ENCODE results near the gene DUSP1.

DNA sequence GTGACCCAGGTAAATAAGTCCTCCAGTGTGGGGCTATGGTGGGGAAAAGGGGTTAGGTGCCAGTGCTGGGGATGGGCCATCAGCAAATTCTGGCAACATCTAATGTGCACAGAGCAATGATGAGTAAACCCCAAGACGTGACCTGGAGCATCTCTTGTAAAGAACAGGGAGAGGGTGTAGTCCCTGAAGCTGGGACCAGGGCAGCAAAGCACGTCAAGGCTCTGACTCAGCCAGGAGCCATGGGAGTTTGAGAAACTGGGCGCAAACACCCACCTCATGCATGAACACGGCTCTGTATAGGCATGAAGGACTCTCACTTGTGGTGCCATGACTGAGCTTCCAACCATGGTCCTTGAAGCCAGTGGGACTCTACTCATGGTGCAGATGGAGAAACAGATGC, 51.8 kb downstream of the DUSP1 start:
- TF ChIP-seq NR2F1 (conservative IDR thresholded peaks at IDR 0.05) (no peak), RFX5 (IDR thresholded peaks at IDR 0.05; ENCODE audit: low read depth, low read length) (no peak), ZZZ3 (IDR thresholded peaks at IDR 0.05; ENCODE audit: control insufficient read depth, insufficient read length, low read depth) (no peak), CTCF (IDR thresholded peaks at IDR 0.05 in 2 of 3, conservative IDR thresholded peaks at IDR 0.05 in 1 of 3; ENCODE audit: control insufficient read depth in 2 of 3, extremely low read depth in 1 of 3, insufficient read depth in 1 of 3, low read depth in 3 of 3, low read length in 3 of 3) (no peak), POLR2A (IDR thresholded peaks at IDR 0.05; ENCODE audit: low read depth, low read length) (no peak), NFYB (IDR thresholded peaks at IDR 0.05; ENCODE audit: insufficient read depth, low read depth, low read length) (no peak), BACH1 (IDR thresholded peaks at IDR 0.05; ENCODE audit: borderline replicate concordance) (no peak), IKZF1 (conservative IDR thresholded peaks at IDR 0.05) (no peak), ZNF274 (IDR thresholded peaks at IDR 0.05; ENCODE audit: insufficient read depth, insufficient read length) (no peak), EZH2 (IDR thresholded peaks at IDR 0.05; ENCODE audit: borderline replicate concordance, control insufficient read depth, low read depth, low read length) (no peak), USF1 (IDR thresholded peaks at IDR 0.05; ENCODE audit: borderline replicate concordance, extremely low read length, insufficient read depth, low read depth, low read length) (no peak)

All from GM12878 (cell line).